COLO668 (cell line): Measurements from ENCODE around the gene JAZF1.

Experiments
- DNase-seq: peaks from one replicate; lab custom pipeline; 2025; ENCODE audit not compliant: unreplicated experiment; lab: John Stamatoyannopoulos, UW

JAZF1 gene

GRCh38 chr7:27795977-27796376 lies 384.6 kb downstream of the JAZF1 start:
- DNase-seq: no peak

- no peak for DNase-seq
Measured at GRCh38 chr7:27793780-27794179, 386.8 kb downstream of the JAZF1 start.

GRCh38 chr7:27788437-27788836 lies 392.2 kb downstream of the JAZF1 start:
- DNase-seq: no peak

DNA sequence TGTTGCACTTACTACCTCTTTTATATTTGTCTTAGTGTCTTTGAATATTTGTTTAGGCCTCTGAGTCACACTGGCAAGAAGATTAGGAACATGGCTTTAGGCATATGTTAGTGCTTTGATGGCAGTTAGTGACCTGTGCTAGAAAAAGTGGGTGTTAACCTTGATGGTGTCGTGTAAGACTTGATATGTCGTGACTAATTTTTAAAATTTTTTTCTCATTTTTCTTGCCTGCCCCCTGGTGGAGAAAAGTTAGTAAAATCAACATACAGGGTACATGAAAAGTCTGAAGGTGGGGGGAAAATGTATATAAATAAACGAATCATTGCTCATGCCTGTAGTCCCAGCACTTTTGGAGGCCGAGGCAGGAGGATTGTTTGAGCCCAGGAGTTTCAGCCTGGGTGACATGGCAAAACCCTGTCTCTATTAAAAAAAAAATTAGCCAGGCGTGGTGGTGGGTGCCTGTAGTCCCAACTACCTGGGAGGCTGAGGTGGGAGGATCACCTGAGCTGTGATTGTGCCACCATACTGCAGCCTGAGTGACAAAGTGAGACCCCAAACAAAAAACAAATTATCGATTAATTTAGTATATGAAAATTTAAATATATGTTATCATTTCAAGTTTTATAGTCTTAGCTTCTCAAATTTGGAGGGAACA lies 396.1 kb downstream of the JAZF1 start:
- DNase-seq: no peak

DNA sequence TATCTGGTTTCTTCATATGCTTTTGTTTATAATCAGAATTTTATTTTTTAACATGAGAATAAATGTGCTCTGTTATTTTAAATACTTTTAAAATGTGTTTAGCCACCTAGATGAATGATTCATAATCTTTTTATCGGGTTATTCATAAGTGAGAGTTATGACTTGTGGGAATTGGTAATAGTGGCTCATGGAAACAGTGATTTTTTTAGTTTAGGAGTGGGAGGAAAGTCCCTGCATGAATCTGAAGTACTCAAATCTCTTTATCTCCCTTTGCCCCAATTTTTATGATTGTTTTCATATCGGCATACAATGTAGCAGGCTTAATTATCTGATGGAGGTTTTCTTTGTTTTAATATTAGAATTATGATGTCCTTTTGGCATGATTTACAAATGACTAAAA lies 397.7 kb downstream of the JAZF1 start:
- no peak for DNase-seq

DNA sequence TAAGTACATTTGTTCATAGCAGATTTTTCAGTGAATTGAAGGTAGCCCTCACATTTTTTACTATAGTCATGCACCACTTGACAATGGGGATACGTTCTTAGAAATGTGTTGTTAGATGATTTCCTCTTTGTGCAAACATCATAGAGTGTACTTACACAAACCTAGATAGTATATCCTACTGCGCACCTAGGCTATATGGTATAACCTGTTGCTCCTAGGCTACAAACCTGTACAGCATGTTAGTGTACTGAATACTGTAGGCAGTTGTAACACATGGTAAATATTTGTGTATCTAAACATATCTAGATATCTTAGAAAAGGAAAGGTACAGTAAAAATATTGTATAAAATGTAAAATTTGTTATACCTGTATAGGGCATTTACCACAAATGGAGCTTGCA lies 399.4 kb downstream of the JAZF1 start:
- DNase-seq: no peak
